ENCODE data around the gene GTF2H4. TPM values are rescaled to one million over a fixed set of nuclear protein-coding genes. Genes with fewer than 3 reads are reported as not detected.
"Not testable (repeated sequence)": the region's sequence is repeated elsewhere in the genome, so short reads cannot be mapped to it uniquely, and the experiment has no call there.

The GTF2H4 gene
- total and polyA plus RNA-seq, 2 of the 8 experiments (the other 6 are each of a cell fraction or from before 2014, with no cell fraction given): 42.3 to 53.4 TPM

GRCh38 chr6:30873795-30874194, 34.2 kb upstream of the GTF2H4 start:
- 96% methylated on average over 3 of the region's 3 CpGs; no CpG with 5 or more reads in 1 of the 2 experiments for WGBS, 2 experiments (ENCODE audit: extremely low coverage in 1 of 2, insufficient coverage in 1 of 2, insufficient read length in 1 of 2, insufficient replicate concordance in 2 of 2, low coverage in 1 of 2, low lambda C conversion rate in 2 of 2, missing lambda C conversion rate in 1 of 2)
- not testable (repeated sequence) for H3K27me3 ChIP-seq (replicated peaks in 1 of 4; ENCODE audit: control insufficient read depth in 3 of 4, extremely low read depth in 1 of 4, insufficient read depth in 3 of 4, low read length in 3 of 4); H4K8ac ChIP-seq (ENCODE audit: extremely low read depth, insufficient read depth, low read length); DNase-seq (ENCODE audit: low read depth in 1 of 2, low spot score in 2 of 2); H4K5ac ChIP-seq (ENCODE audit: insufficient read length, low read depth, low read length); H4K20me1 ChIP-seq (replicated peaks in 1 of 2; ENCODE audit: control insufficient read depth in 1 of 2, insufficient read depth in 2 of 2, low read length in 2 of 2); H3K4me3 ChIP-seq (ENCODE audit: extremely low read depth in 1 of 4, insufficient read depth in 2 of 4, low read depth in 3 of 4, low read length in 4 of 4); H2AK5ac ChIP-seq (ENCODE audit: low read depth, low read length); FAIRE-seq; H3K14ac ChIP-seq (ENCODE audit: insufficient read length); H3K23me2 ChIP-seq (ENCODE audit: low read depth, low read length); H3K27ac ChIP-seq (ENCODE audit: low read depth, low read length); H4K91ac ChIP-seq (replicated peaks; ENCODE audit: insufficient read length, low read length); H3K4me2 ChIP-seq (ENCODE audit: insufficient read depth in 1 of 2, low read depth in 2 of 2, low read length in 2 of 2); H3K4me1 ChIP-seq (replicated peaks in 1 of 4; ENCODE audit: control insufficient read depth in 3 of 4, insufficient read depth in 4 of 4, low read length in 3 of 4); H3K79me2 ChIP-seq (ENCODE audit: control insufficient read depth in 1 of 2, insufficient read depth in 2 of 2, low read length in 2 of 2); H3K18ac ChIP-seq (ENCODE audit: extremely low read depth, low read length); H2BK20ac ChIP-seq (ENCODE audit: low read length); H3K23ac ChIP-seq (ENCODE audit: insufficient read length); H2BK15ac ChIP-seq (ENCODE audit: low read length); H2BK120ac ChIP-seq (replicated peaks; ENCODE audit: low read depth, low read length); H3K9ac ChIP-seq (replicated peaks in 1 of 4; ENCODE audit: extremely low read depth in 1 of 4, low read depth in 3 of 4, low read length in 3 of 4); H2AFZ ChIP-seq (ENCODE audit: low read length); H2BK12ac ChIP-seq (ENCODE audit: low read depth, low read length); H3K79me1 ChIP-seq (ENCODE audit: low read depth, low read length); H3K56ac ChIP-seq (replicated peaks; ENCODE audit: insufficient read length, low read depth, low read length); H3K4ac ChIP-seq (replicated peaks; ENCODE audit: insufficient read length, low read depth, low read length); H3K36me3 ChIP-seq (ENCODE audit: control insufficient read depth in 2 of 4, insufficient read depth in 4 of 4, low read length in 3 of 4); H2BK5ac ChIP-seq (ENCODE audit: low read depth, low read length)
- CTCF ChIA-PET (ENCODE audit: partially characterized antibody): interaction anchor here (1.3 to 29.0 kb wide), 3 partner anchors 16 to 229 kb away, joined by 3 to 610 read pairs (median 4); no protein-coding TSS in a partner anchor
- H3K9me3 ChIP-seq (ENCODE audit: insufficient read depth in 2 of 2, low read depth in 1 of 2, low read length in 1 of 2): peaks cover 29 to 44% of the 10 kb centered on the region in 2 experiments
- POLR2A ChIA-PET (ENCODE audit: partially characterized antibody): interaction anchor here (19.5 kb wide), 1 partner anchor 39 kb away, joined by 452 read pairs; no protein-coding TSS in a partner anchor

Data from H1 (cell line).